ENCODE measurements around the gene CACNA1F. TPM values are rescaled to one million over a fixed set of nuclear protein-coding genes. Genes with fewer than 3 reads are reported as not detected.

Gene CACNA1F
- 1.4 TPM for total RNA-seq
- long read RNA-seq, partial matches to known transcripts = 1 of 3 reads
- long read RNA-seq, other reads (novel, unspliced or antisense) = 2 of 3 reads

GRCh38 chrX:49233176-49233575 lies at the start of gene CACNA1F:
Gene CACNA1F (minus strand): TSS chrX:49233340. CDS start chrX:49233309, 31 bp downstream.
- ATAC-seq = no peak
- H3K4me3 ChIP-seq = no peak within 1 kb of the TSS
- H3K36me3 ChIP-seq = no peaks in the 10 kb centered on the region
- no peaks in the 10 kb centered on the region for H3K27me3 ChIP-seq
- H3K27ac ChIP-seq = no peak within 1 kb of the TSS
- TF ChIP-seq, protein P1, sequence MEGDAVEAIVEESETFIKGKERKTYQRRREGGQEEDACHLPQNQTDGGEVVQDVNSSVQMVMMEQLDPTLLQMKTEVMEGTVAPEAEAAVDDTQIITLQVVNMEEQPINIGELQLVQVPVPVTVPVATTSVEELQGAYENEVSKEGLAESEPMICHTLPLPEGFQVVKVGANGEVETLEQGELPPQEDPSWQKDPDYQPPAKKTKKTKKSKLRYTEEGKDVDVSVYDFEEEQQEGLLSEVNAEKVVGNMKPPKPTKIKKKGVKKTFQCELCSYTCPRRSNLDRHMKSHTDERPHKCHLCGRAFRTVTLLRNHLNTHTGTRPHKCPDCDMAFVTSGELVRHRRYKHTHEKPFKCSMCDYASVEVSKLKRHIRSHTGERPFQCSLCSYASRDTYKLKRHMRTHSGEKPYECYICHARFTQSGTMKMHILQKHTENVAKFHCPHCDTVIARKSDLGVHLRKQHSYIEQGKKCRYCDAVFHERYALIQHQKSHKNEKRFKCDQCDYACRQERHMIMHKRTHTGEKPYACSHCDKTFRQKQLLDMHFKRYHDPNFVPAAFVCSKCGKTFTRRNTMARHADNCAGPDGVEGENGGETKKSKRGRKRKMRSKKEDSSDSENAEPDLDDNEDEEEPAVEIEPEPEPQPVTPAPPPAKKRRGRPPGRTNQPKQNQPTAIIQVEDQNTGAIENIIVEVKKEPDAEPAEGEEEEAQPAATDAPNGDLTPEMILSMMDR (IDR thresholded peaks at IDR 0.05) = no peak
- no peak for DNase-seq
- no peaks in the 10 kb centered on the region for H3K4me1 ChIP-seq
- no peaks in the 10 kb centered on the region for H3K9me3 ChIP-seq
- intact Hi-C loops (cut with DNase I) = no loop called here

GRCh38 chrX:49282647-49283011 lies 49.5 kb upstream of the CACNA1F start:
- H3K4me3 ChIP-seq = no peak overlapping the region
- no peaks in the 10 kb centered on the region for H3K4me1 ChIP-seq
- no peaks in the 10 kb centered on the region for H3K27me3 ChIP-seq
- ATAC-seq (no peak), DNase-seq (no peak)
- H3K9me3 ChIP-seq = no peaks in the 10 kb centered on the region
- no peak overlapping the region for H3K27ac ChIP-seq
- intact Hi-C loops (cut with DNase I) = no loop called here
- H3K36me3 ChIP-seq = no peaks in the 10 kb centered on the region
- TF ChIP-seq, protein P1 (IDR thresholded peaks at IDR 0.05) = no peak

DNA sequence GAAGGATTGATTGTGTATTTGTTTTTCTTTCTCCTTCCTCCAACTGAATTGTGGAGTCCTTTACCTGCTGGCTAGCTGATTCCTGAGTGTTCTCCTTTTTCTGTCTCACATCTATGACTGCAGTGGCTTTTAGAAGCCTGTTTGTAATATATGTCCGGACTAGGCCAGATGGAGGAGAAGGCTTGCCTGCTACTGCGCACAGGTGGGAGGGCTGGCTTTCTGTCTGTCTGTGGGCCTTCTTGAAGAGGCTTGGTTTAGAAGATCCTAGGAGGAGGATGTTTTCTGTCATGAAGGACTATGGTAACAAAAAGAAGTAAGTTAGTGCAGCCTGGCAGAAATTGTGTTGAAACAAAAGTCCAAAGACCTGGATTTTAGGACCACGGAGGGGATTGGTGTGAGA lies 44.9 kb upstream of the CACNA1F start:
- H3K9me3 ChIP-seq = no peaks in the 10 kb centered on the region
- intact Hi-C loops (cut with DNase I) = no loop called here
- H3K36me3 ChIP-seq = no peaks in the 10 kb centered on the region
- TF ChIP-seq, protein P1 (IDR thresholded peaks at IDR 0.05) = no peak
- DNase-seq (no peak), ATAC-seq (no peak)
- no peaks in the 10 kb centered on the region for H3K4me1 ChIP-seq
- H3K27me3 ChIP-seq = no peaks in the 10 kb centered on the region
- H3K27ac ChIP-seq = no peak overlapping the region
- no peak overlapping the region for H3K4me3 ChIP-seq

DNA sequence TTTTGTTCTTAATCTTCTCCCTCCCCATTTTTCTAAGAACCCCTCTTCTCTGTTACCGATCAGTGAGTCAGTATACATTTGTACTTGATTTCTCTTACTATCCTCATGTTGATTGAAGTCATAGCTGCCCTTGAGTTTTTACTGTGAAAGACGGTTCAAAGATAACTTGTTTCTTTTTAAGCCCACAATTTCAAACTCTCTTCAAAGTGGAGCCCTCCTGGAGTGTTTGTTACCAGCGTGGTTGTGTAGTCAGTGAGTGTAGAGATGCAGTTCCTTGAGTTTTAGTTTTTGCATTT lies 44.3 kb upstream of the CACNA1F start:
- ATAC-seq = no peak
- Histone ChIP-seq H3K9me3 (no peaks in the 10 kb centered on the region), H3K27ac (no peak overlapping the region), H3K36me3 (no peaks in the 10 kb centered on the region), H3K4me1 (no peaks in the 10 kb centered on the region), H3K27me3 (no peaks in the 10 kb centered on the region), H3K4me3 (no peak overlapping the region)
- intact Hi-C loops (cut with DNase I) = no loop called here
- TF ChIP-seq, protein P1 (IDR thresholded peaks at IDR 0.05) = no peak
- no peak for DNase-seq

- Histone ChIP-seq H3K4me1 (no peaks in the 10 kb centered on the region), H3K36me3 (no peaks in the 10 kb centered on the region), H3K27ac (no peak overlapping the region), H3K27me3 (no peaks in the 10 kb centered on the region), H3K4me3 (no peak overlapping the region), H3K9me3 (no peaks in the 10 kb centered on the region)
- TF ChIP-seq, protein P1 (IDR thresholded peaks at IDR 0.05) = no peak
- intact Hi-C loops (cut with DNase I) = no loop called here
- DNase-seq = no peak
- ATAC-seq = no peak
Measured at GRCh38 chrX:49276671-49277534, 43.8 kb upstream of the CACNA1F start.

Measured in upper lobe of right lung (tissue), 1 donor.